Measurements from ENCODE around the gene NEDD1.

The NEDD1 gene

GRCh38 chr12:96878704-96879103 lies 28.4 kb upstream of the NEDD1 start:
- H3K9me3 ChIP-seq (ENCODE audit: insufficient read depth, low read length), result no peaks in the 10 kb centered on the region
- TF ChIP-seq EZH2phosphoT487 (conservative IDR thresholded peaks at IDR 0.05; ENCODE audit: low read length) (no peak), CTCF (IDR thresholded peaks at IDR 0.05; ENCODE audit: insufficient read depth, low read length, poor library complexity, severe bottlenecking) (no peak)
- no peaks in the 10 kb centered on the region for H3K36me3 ChIP-seq (ENCODE audit: low read length)
- H3K4me3 ChIP-seq (ENCODE audit: insufficient read depth, low read length, poor library complexity, severe bottlenecking), result no peak overlapping the region
- H3F3A ChIP-seq (ENCODE audit: insufficient read depth), result no peaks in the 10 kb centered on the region
- H3K27me3 ChIP-seq (ENCODE audit: low read length), result no peaks in the 10 kb centered on the region
- no peaks in the 10 kb centered on the region for H3K9me2 ChIP-seq (replicated peaks; ENCODE audit: insufficient read depth, low read length)
- no peak overlapping the region for H3K9ac ChIP-seq (ENCODE audit: low read length)
- no peak overlapping the region for H3K27ac ChIP-seq (ENCODE audit: low read depth, low read length)
- no peak overlapping the region for H2AFZ ChIP-seq (ENCODE audit: low read depth, low read length, severe bottlenecking)
- H3K79me2 ChIP-seq (ENCODE audit: insufficient read depth, low read length), result no peaks in the 10 kb centered on the region
- H4K20me1 ChIP-seq (ENCODE audit: low read depth, low read length), result no peaks in the 10 kb centered on the region
- no peak overlapping the region for H3K4me2 ChIP-seq (ENCODE audit: low read depth, low read length, poor library complexity, severe bottlenecking)

GRCh38 chr12:96879301-96879700 lies 27.8 kb upstream of the NEDD1 start:
- TF ChIP-seq CTCF (IDR thresholded peaks at IDR 0.05; ENCODE audit: insufficient read depth, low read length, poor library complexity, severe bottlenecking), result no peak
- TF ChIP-seq EZH2phosphoT487 (conservative IDR thresholded peaks at IDR 0.05; ENCODE audit: low read length), result no peak
- H3K9me2 ChIP-seq (replicated peaks; ENCODE audit: insufficient read depth, low read length), result no peaks in the 10 kb centered on the region
- no peaks in the 10 kb centered on the region for H3K9me3 ChIP-seq (ENCODE audit: insufficient read depth, low read length)
- no peak overlapping the region for H3K4me2 ChIP-seq (ENCODE audit: low read depth, low read length, poor library complexity, severe bottlenecking)
- no peaks in the 10 kb centered on the region for H3K36me3 ChIP-seq (ENCODE audit: low read length)
- no peak overlapping the region for H2AFZ ChIP-seq (ENCODE audit: low read depth, low read length, severe bottlenecking)
- H4K20me1 ChIP-seq (ENCODE audit: low read depth, low read length), result no peaks in the 10 kb centered on the region
- H3K27me3 ChIP-seq (ENCODE audit: low read length), result no peaks in the 10 kb centered on the region
- no peak overlapping the region for H3K27ac ChIP-seq (ENCODE audit: low read depth, low read length)
- no peaks in the 10 kb centered on the region for H3K79me2 ChIP-seq (ENCODE audit: insufficient read depth, low read length)
- H3K4me3 ChIP-seq (ENCODE audit: insufficient read depth, low read length, poor library complexity, severe bottlenecking), result no peak overlapping the region
- H3K9ac ChIP-seq (ENCODE audit: low read length), result no peak overlapping the region
- no peaks in the 10 kb centered on the region for H3F3A ChIP-seq (ENCODE audit: insufficient read depth)

GRCh38 chr12:96880220-96880619 lies 26.8 kb upstream of the NEDD1 start:
- Histone ChIP-seq H2AFZ (ENCODE audit: low read depth, low read length, severe bottlenecking) (no peak overlapping the region), H3K36me3 (ENCODE audit: low read length) (no peaks in the 10 kb centered on the region), H3K4me2 (ENCODE audit: low read depth, low read length, poor library complexity, severe bottlenecking) (no peak overlapping the region), H3K4me3 (ENCODE audit: insufficient read depth, low read length, poor library complexity, severe bottlenecking) (no peak overlapping the region), H3K9me2 (replicated peaks; ENCODE audit: insufficient read depth, low read length) (no peaks in the 10 kb centered on the region), H3F3A (ENCODE audit: insufficient read depth) (no peaks in the 10 kb centered on the region), H3K9ac (ENCODE audit: low read length) (no peak overlapping the region), H3K79me2 (ENCODE audit: insufficient read depth, low read length) (no peaks in the 10 kb centered on the region), H3K27ac (ENCODE audit: low read depth, low read length) (no peak overlapping the region), H4K20me1 (ENCODE audit: low read depth, low read length) (no peaks in the 10 kb centered on the region), H3K9me3 (ENCODE audit: insufficient read depth, low read length) (no peaks in the 10 kb centered on the region), H3K27me3 (ENCODE audit: low read length) (no peaks in the 10 kb centered on the region)
- TF ChIP-seq CTCF (IDR thresholded peaks at IDR 0.05; ENCODE audit: insufficient read depth, low read length, poor library complexity, severe bottlenecking) (no peak), EZH2phosphoT487 (conservative IDR thresholded peaks at IDR 0.05; ENCODE audit: low read length) (no peak)
